HG03159 (cell line): ENCODE measurements around the gene KRT34.
"Not testable (repeated sequence)": the region's sequence is repeated elsewhere in the genome, so short reads cannot be mapped to it uniquely, and the experiment has no call there.

Experiments
- ATAC-seq: cut with Tn5 transposase; IDR thresholded peaks from one replicate; pipeline ENCODE4 v1.9.1; 2021; ENCODE audit warnings: mild to moderate bottlenecking, moderate library complexity; ENCODE audit not compliant: unreplicated experiment

The KRT34 gene

DNA sequence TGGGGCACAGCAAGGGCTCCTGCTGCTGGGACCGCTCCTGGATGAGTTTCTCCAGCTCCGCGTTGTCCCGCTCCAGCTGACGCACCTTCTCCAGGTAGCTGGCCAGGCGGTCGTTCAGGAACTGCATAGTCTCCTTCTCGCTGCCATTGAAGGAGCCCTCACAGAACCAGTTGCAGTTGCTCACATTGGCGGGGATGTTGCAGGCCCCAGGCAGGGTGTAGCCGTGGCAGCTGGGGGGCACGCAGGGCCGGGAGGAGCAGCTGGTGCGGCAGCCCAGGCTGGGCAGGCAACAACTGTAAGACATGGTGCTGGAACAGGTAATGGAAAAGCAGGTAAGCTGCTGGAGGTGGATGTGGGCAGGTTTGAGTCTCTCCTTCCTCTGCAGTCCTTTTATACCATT is at the start of gene KRT34:
Gene KRT34, minus strand, starts transcription at position 364 of the 400 bp plus-strand sequence. Its CDS starts 60 bp downstream, at position 304.
- ATAC-seq: not testable (repeated sequence)

DNA sequence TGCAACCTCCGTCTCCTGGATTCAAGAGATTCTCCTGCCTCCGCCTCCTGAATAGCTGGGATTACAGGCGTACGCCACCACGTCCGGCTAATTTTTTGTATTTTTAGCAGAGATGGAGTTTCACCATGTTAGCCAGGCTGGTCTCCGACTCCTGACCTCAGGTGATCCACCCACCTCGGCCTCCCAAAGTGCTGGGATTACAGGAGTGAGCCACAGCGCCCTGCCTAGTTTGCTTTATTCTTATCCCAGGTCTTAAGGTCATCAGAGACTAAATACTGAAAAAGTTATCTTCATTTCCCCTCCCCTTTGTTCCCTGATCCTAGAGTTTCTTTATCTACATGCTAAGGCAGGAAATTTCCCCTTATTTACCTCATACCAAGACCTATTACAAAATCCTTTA is 48.3 kb upstream of the KRT34 start:
- ATAC-seq: not testable (repeated sequence)

DNA sequence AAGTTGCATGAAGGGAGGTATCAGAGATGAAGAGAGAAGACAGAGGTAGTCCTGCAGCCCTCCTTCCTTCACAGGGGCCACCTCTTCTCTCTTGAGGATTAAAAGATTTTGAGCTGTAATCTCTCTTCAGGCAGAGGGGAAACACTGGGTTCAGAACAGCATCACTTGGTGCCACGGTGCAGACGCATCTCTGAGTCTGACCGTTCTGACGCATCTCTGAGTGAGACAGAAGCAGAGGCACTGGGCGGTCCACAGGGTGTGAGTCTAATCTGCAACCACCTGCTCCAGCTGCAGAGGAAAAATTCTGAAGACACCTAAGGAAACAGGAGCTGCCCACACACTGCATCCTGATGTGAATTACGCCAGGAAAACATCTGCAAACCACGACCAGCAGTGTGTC is 47.6 kb upstream of the KRT34 start:
- no peak for ATAC-seq

DNA sequence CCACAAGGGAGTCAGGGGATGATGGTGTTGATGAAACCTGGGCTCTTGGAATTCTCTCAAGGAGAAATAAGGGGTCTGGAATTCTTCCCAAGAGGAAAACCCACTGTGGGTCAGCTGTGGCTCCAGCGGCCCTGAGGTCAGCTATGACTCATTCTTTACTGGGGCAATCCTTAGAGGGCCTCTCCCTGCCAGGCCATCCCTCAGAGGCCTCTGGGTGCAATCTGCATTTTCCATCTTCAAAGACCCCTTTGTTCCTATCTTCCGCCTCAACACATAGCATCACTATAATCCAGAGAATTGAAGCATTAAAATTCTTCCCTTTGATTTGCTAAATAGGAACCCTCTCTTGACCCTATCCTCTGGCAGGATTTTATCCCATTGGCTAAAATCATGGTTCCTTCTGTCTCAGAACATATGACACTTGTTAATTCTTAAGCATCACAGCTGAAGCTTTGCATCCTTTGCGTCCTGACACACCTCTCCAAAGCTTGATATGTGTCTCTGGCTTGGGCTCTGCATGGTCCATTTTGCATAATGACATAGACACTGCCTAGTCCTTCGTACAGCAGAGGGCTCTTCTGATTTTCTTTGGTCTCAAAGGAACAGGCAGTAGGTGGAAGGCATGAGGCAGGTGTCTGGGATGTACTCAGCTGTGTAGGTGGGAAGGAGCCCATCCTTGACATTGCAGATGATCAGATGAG is 46.6 kb upstream of the KRT34 start:
- no peak for ATAC-seq

DNA sequence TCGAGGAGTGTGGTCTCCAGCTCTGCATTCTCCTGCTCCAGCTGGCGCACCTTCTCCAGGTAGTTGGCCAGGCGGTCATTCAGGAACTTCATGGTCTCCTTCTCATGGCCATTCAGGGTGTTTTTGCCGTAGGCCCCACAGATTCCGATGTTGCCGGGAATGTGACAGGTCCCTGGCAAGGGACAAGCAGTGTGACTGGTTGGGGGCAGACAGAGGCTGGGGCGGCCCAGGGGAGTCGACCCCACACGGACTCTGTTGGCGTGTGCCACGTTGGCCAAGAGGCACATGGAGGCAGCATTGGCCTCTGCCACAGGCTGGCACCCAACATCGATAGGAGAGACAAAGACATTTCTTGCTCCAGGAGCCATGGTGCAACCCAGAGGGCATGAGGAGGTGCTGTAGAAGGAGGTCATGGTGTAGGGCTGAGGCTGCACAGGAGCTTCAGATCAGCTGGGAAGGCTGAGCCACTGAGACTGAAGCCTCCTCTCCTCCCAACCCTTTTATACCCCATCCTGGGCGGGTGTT is 42.1 kb upstream of the KRT34 start, which contains the start of gene KRT37:
Gene KRT37, minus strand, starts transcription at position 475 of the 525 bp plus-strand sequence. Its CDS starts 62 bp downstream, at position 413.
- no peak for ATAC-seq

DNA sequence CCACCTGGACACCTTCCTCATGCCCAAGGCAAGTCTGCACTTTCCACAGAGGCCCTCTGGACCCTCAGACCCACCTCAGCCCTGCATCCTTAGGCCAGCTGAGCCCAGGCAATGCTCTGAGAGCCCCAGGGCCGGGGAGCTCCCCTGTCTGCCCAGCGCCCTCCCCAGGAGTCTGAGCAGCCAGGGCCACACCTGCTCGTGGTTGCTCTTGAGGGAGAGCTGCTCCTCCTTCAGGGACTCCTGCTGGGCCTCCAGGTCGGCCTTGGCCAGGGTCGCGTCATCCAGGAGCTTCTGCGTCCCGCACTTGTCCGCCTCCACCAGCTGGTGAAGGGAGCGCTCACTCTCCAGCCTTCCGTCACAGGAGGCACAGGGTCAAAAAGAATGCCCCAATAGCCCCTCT is 40.5 kb upstream of the KRT34 start:
- not testable (repeated sequence) for ATAC-seq

DNA sequence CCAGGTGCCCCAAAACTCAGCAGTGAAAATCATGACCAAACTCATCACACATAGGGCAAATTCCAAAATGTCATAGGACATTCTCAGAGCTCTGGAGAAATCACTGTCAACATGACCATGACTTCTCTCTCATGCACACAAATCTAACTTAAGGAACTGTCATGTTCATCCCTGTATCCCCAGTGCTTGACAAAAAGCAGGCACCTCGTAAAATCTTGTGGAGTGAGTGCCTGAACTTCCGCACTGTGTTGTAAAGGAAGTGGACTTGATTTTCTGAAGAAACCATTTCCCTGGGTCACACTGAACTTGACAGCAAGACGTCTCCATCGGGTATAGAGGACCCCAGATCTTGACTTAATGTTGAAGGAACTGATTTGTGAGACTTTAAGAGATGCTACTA is 39.5 kb upstream of the KRT34 start:
- no peak for ATAC-seq

DNA sequence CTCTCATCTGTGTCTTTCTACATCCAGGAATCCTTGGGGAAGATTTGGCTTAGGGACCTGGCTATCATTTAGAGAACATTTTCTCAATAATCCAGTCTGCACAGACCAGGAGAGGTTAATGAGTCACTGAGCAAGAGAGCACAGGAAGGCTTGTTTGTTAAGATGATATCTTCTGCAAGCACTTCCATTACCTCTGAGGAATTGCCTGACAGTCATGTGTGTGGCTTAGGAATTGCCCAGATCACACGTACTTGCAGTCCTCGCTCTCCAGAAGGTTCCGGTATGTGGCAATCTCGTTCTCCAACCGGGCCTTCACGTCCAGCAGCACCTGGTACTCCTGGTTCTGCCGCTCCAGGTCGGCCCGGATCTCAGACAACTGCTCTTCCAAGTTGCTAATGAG is 39.0 kb upstream of the KRT34 start:
- ATAC-seq: no peak

DNA sequence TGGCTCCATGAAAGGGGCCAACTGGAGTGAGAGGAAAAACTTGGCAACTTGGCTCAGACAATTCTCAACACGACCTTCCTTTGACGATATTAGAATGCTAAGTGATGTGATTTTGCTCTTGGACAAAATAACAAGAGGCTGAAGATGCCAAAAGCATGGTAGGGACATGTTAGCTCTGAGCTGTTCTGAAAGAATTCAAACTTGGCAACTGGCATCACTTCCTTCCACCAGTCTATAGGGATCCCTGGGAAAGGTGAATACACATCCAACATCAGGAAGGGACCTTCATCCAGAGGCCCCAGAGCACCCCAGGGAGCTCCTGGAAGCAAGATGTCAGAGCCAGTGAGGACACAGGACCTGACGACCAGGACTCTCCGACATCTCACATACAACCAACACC is 38.0 kb upstream of the KRT34 start:
- ATAC-seq: no peak

DNA sequence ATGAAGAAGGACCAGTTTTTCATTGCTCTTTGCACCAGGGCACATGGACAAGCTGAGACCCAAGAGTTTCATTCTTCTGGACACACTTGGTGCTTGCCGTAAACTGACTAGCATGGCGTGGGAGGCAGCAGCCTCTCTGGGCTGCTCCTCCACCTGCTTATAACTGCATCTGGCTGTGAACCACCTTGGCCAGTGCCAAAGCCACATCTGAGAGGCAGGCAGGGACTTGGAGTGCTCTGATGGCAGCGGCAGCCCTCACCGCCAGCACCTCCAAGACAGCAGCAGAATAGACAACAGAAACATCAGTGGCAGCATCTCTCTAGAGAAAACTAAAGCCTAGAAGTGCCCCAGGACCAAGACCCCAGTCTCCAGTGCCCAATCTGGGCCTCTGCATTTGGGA is 37.6 kb upstream of the KRT34 start:
- no peak for ATAC-seq

DNA sequence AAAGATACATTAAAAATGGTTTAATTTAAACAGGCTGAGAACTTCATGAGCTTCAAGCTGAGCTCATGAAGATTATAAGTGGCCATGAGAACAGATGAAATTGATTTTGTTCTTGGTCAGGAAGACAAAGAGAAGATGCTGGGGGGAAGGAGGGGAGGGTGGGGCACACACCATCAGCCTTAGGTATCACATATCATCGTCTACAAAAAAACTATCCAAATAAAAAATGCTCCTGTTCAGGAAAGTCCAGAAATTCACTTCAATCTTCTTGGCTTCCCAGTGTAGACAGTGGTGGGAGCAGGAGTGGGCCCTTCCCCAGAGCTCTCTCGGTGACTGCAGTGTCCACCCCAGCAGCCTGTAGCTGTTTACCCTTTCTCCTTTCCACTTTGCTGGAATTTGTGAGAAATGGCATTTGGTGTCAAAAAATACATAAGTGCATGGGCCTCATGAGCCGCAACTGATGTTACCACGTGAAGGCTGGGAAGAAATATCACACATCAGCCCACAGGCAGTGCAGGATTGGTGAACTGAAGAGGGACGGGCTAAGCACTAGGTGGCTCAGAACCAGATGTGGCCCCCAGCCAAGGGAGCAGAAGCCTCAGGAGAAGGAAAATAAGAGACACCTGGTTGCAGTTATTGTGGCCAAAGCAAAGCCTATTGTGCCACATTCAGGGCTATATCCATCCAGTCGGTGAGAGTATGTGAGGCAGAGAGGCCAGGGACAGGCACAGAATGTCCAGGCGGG is 36.2 kb upstream of the KRT34 start:
- no peak for ATAC-seq

DNA sequence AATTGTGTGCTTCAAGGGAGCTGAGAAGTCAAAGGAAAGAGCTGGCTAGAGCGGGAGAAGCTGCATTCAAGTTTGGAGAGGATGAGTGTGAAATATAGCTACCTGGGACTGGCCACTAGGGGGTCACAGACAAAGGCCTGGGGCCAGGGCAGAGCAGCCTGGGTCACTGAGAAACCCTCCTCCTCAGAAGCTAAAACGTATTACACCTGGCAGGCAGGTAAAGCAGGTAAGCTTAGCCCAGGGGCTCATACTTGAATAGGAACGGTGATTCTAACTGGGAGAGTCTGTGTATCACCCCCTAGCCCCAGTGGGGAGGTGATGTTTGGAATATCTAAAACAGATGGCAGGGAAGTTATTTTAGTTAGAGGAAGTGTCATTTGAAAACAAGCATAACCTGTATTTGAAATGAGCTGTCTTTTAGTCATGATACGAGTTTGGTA is 35.5 kb upstream of the KRT34 start:
- ATAC-seq: no peak

DNA sequence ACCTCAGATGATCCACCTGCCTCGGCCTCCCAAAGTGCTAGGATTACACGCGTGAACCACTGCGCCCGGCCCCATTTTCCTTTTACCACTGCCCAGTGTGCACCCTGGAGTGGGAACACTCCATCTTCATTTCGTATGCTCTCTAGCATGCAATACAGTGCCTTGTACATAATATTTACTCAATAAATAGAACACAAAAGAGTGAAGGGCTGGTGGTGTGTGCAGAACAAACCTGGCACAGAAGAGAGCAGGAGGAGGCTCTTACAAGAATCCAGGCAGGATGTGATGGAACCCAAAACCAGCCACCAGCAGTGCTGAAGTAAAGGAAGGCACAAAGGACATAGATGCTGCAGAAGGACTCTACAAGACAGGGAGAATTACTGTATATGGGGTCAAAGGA is 35.0 kb upstream of the KRT34 start:
- no peak for ATAC-seq

DNA sequence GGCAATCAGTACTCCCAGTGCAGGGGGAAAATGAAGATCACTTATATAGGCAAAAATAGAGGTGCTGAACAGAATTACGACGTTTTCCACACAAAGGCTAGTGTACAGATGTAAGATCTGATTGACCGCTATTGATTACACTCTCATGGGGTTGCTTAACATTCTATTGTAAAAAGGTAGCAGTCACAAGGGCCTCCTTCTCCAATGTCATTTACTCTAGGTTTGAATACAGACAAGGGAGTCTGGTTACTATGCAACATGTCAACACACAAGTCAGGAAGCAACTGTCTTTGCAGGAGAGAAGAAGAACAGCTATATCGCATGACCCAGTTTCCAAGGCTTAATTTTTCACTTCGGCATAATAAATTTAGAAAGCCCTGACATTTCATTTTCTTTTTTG is 34.4 kb upstream of the KRT34 start:
- ATAC-seq: no peak

DNA sequence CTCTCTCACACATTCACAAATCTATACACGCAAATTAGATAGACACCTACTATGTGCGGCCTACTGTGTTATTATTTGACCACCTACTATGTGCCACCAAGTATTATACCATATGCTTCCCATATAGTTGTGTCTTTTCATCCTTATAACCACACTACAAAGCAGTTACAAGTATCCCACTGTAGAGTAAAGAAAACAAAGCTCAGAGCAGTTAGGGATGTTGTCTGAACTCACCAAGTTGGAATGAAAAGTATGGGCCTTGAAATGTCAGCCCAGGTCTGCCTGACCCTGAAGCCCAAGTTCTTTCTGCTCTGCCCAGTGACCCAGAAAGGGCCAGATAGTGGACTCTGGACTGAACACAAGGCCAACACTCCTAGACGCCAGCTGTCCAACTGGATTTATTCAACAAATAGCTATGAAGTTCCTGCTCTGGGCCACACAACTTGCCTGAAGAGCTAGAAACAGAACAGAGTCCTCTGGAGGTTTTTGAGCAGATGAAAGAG is 33.8 kb upstream of the KRT34 start:
- no peak for ATAC-seq

DNA sequence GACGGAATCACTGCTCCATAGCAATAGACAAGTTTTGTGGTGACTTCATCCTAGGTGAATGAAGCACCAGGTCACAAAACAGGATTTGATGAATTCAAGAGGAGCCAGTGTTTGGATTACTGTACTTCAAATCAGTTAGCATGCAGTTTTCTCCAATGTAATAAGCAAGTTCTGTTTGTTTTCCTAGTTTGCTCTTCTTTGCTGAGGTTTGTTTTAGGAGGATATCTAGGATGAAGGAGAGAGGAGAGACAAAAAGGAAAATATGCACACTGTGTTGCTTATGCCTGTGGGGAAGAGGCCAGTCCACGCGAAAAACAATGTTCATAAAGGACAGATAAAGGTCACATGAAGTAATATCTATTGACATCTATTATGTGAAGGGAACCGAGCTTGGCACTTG is 33.3 kb upstream of the KRT34 start:
- no peak for ATAC-seq

DNA sequence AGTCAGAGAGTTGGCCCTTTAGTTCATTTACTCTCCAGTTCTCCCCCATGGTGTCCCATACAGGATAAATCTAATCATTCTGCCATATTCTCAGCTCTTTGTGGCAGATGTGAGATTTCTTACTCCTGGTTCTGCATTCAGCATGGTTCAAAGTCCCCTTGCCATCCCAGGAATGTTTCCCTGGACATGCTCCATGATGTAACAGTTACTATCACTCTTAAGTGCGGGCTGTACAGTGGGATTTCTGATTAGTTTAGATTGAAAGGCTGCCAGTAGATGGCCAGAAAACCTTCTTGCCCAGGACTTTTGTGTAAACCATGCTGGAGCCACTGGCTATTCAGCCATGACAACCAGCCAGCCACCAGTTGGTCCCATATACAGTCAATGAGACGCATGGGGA is 31.9 kb upstream of the KRT34 start:
- ATAC-seq: no peak

DNA sequence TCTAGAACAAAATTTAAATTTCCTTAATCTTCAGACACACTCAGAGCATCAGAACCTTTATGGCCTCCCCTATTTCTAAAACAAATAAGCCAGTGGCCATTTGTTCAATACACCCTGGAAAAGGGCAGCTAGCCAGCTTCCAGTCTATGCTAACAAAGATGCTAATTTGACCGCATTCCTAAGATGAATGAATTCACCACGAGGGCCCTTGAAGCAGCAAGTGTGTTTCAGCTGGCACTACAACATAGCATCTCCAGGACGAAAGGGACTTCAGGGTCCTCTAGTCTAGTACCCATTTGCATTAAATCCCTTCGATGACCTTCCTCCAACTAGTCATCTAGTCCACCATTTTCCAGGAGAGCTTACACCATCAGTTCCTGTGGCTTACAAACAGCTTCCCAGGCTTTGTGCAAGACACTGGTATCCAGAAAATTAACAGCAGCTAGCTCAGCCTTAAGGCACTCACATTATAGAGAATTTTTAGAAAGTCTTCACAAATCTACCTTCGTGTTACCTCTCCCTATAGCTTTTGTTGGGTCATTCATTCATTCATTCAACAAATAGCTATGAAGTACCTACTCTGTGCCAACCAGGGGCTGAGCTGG is 31.3 kb upstream of the KRT34 start:
- no peak for ATAC-seq

DNA sequence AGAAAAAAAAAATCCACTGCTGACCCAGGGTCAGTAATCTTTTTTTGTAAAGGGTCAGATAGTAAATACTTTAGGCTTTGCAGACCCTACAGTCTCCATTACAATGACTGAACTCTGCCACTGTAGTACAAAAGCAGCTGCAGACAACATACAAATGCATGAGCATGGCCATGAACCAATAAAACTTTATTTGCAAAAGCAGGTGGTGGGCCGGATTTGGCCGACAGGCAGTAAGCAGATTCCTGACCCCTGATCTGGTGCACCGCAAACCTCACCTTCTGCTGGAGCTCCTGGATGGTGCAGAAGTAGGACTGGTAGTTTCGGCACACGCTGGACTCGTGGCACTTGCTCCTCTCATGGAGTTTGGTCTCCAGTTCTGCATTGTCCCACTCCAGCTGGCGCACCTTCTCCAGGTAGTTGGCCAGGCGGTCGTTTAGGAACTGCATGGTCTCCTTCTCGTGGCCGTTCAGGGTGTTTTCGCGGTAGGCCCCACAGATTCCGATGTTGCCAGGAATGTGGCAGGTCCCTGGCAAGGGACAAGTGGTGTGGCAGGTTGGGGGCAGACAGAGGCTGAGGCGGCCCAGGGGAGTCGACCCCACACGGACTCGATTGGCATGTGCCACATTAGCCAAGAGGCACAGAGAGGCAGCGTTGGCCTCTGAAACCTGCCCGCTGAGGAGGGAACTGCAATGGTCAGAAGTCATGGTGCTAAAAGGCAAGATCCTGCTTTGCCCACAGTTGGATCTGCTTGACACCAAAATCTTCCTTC is 29.1 kb upstream of the KRT34 start:
- ATAC-seq: no peak

DNA sequence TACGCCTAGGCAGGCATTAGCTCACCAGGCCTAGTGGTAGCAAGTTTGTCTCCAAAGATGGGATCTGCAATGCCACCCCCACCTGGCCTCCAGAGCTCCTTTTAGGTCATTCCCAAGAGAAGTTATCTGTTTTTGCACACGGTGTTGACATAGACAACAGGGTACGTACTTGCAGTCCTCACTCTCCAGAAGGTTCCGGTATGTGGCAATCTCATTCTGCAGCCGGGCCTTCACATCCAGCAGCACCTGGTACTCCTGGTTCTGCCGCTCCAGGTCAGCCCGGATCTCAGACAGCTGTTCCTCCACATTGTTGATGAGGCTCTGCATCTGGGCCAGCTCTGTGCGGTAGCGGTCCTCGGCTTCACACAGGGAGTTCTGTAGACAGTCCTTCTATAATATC is 25.1 kb upstream of the KRT34 start:
- no peak for ATAC-seq

DNA sequence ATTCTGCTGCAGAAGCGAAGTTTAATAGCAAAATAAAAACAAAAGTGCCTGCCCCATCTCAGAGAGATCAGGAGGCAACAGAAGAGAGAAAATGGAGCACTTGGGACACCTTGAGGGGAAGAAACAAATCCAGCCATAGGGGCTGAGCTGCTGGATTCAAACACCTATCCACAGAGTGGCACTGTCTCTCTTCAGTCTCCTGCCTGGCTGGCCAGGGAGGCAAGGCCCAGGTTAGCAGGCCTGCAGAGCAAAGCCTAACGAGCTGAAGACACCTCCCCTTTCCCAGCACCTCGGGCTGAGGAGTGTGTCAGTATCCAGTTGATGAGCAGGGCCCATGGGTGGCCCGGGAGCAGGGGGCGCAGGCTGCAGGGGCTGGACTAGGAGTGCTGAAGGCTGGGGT is 24.1 kb upstream of the KRT34 start:
- no peak for ATAC-seq
